ENCODE results near the gene DNAI1. TPM values are rescaled to one million over a fixed set of nuclear protein-coding genes. Genes with fewer than 3 reads are reported as not detected.

The DNAI1 gene
- total and polyA plus RNA-seq, 2 of the 13 experiments (the other 11 are each of a cell fraction or from before 2014, with no cell fraction given) = not detected

- intact Hi-C loops (cut with micrococcal nuclease; ENCODE audit: unreplicated experiment) = no loop called here
- Histone ChIP-seq H3K4me2 (ENCODE audit: low read depth, low read length) (0 out of 2 replicates have a peak overlapping the region, but pooled peaks have one; percentile 23), H3K27me3 (ENCODE audit: control insufficient read depth in 1 of 2, insufficient read depth in 2 of 2, low read length in 2 of 2) (peaks cover 7 to 27% of the 10 kb centered on the region in 2 experiments; a peak in 3 of 5 replicates), H3K4me1 (ENCODE audit: insufficient read depth, low read length) (peaks cover 16% of the 10 kb centered on the region), H3K9me3 (ENCODE audit: low read length) (no peaks in the 10 kb centered on the region), H3K79me2 (ENCODE audit: insufficient read depth, low read length) (no peaks in the 10 kb centered on the region), H4K20me1 (ENCODE audit: insufficient read depth, low read length) (no peaks in the 10 kb centered on the region), H2AFZ (ENCODE audit: low read length) (no peak overlapping the region), H3K4me3 (replicated peaks in 1 of 3; ENCODE audit: insufficient read depth in 1 of 3, low read depth in 2 of 3, low read length in 3 of 3) (peak overlapping the region in 1 of 3 experiments; percentile 0; a peak in 1 of 6 replicates), H3K9ac (ENCODE audit: insufficient read depth, low read depth, low read length) (no peak overlapping the region), H3K36me3 (replicated peaks in 1 of 2; ENCODE audit: control insufficient read depth in 1 of 2, insufficient read depth in 2 of 2, low read length in 2 of 2) (no peaks in the 10 kb centered on the region), H3K27ac (ENCODE audit: extremely low read length, insufficient read depth, low read length) (no peak overlapping the region)
- ChIA-PET CTCF (ENCODE audit: low intra/inter-chr PET ratio, low total read pairs) (no interaction called here), POLR2A (interaction anchor here (0.9 to 1.0 kb wide), 2 partner anchors 9 to 10 kb away, joined by 3 read pairs; no protein-coding TSS in a partner anchor)
- DNase-seq (ENCODE audit: low spot score) (peak; percentile 66), FAIRE-seq (peak; percentile 44), ATAC-seq (peak; percentile 92)
- no TSS peak for BruUV-seq (replicated peaks)
- WGBS (ENCODE audit: low lambda C conversion rate) = 1% methylated on average over 4 of the region's 9 CpGs
- in situ Hi-C loops (cut with HindIII; ENCODE audit: extremely low pct_ligation_motif_present, low pct_unique_long_range_greater_than_20kb) = no loop called here
- peak; percentile 46; the same call in 1 of the 2 replicates for TF ChIP-seq TARDBP (CRISPR knock-in tag; IDR thresholded peaks at IDR 0.05)
- peak; percentile 95 for TF ChIP-seq ZNF609 (CRISPR knock-in tag; IDR thresholded peaks at IDR 0.05; ENCODE audit: borderline replicate concordance)
- TF ChIP-seq ZNF263 (CRISPR knock-in tag; IDR thresholded peaks at IDR 0.05) = peak; percentile 71
- TF ChIP-seq, protein P1, sequence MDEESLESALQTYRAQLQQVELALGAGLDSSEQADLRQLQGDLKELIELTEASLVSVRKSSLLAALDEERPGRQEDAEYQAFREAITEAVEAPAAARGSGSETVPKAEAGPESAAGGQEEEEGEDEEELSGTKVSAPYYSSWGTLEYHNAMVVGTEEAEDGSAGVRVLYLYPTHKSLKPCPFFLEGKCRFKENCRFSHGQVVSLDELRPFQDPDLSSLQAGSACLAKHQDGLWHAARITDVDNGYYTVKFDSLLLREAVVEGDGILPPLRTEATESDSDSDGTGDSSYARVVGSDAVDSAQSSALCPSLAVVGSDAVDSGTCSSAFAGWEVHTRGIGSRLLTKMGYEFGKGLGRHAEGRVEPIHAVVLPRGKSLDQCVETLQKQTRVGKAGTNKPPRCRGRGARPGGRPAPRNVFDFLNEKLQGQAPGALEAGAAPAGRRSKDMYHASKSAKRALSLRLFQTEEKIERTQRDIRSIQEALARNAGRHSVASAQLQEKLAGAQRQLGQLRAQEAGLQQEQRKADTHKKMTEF (CRISPR knock-in tag; IDR thresholded peaks at IDR 0.05) = peak; percentile 29; the same call in 1 of the 2 replicates
- TF ChIP-seq ZBTB34 (CRISPR knock-in tag; IDR thresholded peaks at IDR 0.05) = no peak
- no peak for TF ChIP-seq GTF3A (CRISPR knock-in tag; conservative IDR thresholded peaks at IDR 0.05)
- peak; percentile 89 for TF ChIP-seq NR2F6 (IDR thresholded peaks at IDR 0.05)
- TF ChIP-seq NR2F6 (CRISPR knock-in tag; IDR thresholded peaks at IDR 0.05) = peak; percentile 78
- TF ChIP-seq ZNF143 (CRISPR knock-in tag; IDR thresholded peaks at IDR 0.05) = peak; percentile 31; the same call in 1 of the 2 replicates
- 0 out of 2 replicates have a peak, but pooled peaks have one; percentile 50 for TF ChIP-seq SMAD3 (CRISPR knock-in tag; IDR thresholded peaks at IDR 0.05)
- TF ChIP-seq, protein P2, sequence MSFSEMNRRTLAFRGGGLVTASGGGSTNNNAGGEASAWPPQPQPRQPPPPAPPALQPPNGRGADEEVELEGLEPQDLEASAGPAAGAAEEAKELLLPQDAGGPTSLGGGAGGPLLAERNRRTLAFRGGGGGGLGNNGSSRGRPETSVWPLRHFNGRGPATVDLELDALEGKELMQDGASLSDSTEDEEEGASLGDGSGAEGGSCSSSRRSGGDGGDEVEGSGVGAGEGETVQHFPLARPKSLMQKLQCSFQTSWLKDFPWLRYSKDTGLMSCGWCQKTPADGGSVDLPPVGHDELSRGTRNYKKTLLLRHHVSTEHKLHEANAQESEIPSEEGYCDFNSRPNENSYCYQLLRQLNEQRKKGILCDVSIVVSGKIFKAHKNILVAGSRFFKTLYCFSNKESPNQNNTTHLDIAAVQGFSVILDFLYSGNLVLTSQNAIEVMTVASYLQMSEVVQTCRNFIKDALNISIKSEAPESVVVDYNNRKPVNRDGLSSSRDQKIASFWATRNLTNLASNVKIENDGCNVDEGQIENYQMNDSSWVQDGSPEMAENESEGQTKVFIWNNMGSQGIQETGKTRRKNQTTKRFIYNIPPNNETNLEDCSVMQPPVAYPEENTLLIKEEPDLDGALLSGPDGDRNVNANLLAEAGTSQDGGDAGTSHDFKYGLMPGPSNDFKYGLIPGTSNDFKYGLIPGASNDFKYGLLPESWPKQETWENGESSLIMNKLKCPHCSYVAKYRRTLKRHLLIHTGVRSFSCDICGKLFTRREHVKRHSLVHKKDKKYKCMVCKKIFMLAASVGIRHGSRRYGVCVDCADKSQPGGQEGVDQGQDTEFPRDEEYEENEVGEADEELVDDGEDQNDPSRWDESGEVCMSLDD (CRISPR knock-in tag; IDR thresholded peaks at IDR 0.05; ENCODE audit: borderline replicate concordance) = peak; percentile 59; the same call in 1 of the 2 replicates
- TF ChIP-seq ZMYM3 (CRISPR knock-in tag; IDR thresholded peaks at IDR 0.05) = no peak; the same call in 1 of the 2 replicates
These were observed 53.8 kb downstream of the DNAI1 start for GRCh38 chr9:34512131-34513078.

Data from HepG2 (cell line).